RWPE2 (cell line): ENCODE data around the gene CAPN8.

ENCODE experiments used
- ATAC-seq: fragments of 200-7000 bp; cut with Tn5 transposase; 3 replicates; pipeline ENCODE4 v1.9.1; 2021; ENCODE audit warnings: low read depth
- DNase-seq: peaks from one replicate; pipeline ENCODE4 v3.0.0-alpha.2; 2020; ENCODE audit warnings: low spot score
- H3K27ac ChIP-seq: fragments of 450-650 bp; 2 replicates; pipeline ENCODE4 v1.5.1; 2017; ENCODE audit warnings: mild to moderate bottlenecking; ENCODE audit not compliant: poor library complexity, severe bottlenecking
- H3K27me3 ChIP-seq: fragments of 250-450 bp; sonication (Bioruptor Pico); 2 replicates; pipeline ENCODE4 v1.5.1; 2021; ENCODE audit warnings: mild to moderate bottlenecking, moderate library complexity; ENCODE audit not compliant: insufficient read depth, poor library complexity, severe bottlenecking
- H3K36me3 ChIP-seq: fragments of 250-450 bp; sonication (Bioruptor Pico); 2 replicates; pipeline ENCODE4 v1.5.1; 2020; ENCODE audit warnings: low read depth, mild to moderate bottlenecking, moderate library complexity
- H3K4me1 ChIP-seq: fragments of 250-450 bp; sonication (Bioruptor Pico); 2 replicates; pipeline ENCODE4 v1.5.1; 2021; ENCODE audit warnings: mild to moderate bottlenecking, moderate library complexity; ENCODE audit not compliant: insufficient read depth, poor library complexity, severe bottlenecking
- H3K4me3 ChIP-seq: fragments of 250-450 bp; sonication (Bioruptor Pico); 2 replicates; pipeline ENCODE4 v1.5.1; 2021; ENCODE audit warnings: mild to moderate bottlenecking, moderate library complexity; ENCODE audit not compliant: severe bottlenecking
- H3K9me3 ChIP-seq: fragments of 250-450 bp; sonication (Bioruptor Pico); 2 replicates; pipeline ENCODE4 v1.5.1; 2021; ENCODE audit warnings: mild to moderate bottlenecking, moderate library complexity; ENCODE audit not compliant: severe bottlenecking
- TF ChIP-seq, protein P1 (sequence below): fragments of 450-650 bp; IDR thresholded peaks from one replicate; pipeline ENCODE4 v1.5.1; 2017; ENCODE audit warnings: mild to moderate bottlenecking, moderate library complexity; ENCODE audit not compliant: poor library complexity, severe bottlenecking

The CAPN8 gene

GRCh38 chr1:223702735-223703667 is 37.5 kb upstream of the CAPN8 start:
- no peaks in the 10 kb centered on the region for H3K36me3 ChIP-seq
- H3K4me1 ChIP-seq: peaks cover 48% of the 10 kb centered on the region
- no peaks in the 10 kb centered on the region for H3K27me3 ChIP-seq
- TF ChIP-seq, protein P1, sequence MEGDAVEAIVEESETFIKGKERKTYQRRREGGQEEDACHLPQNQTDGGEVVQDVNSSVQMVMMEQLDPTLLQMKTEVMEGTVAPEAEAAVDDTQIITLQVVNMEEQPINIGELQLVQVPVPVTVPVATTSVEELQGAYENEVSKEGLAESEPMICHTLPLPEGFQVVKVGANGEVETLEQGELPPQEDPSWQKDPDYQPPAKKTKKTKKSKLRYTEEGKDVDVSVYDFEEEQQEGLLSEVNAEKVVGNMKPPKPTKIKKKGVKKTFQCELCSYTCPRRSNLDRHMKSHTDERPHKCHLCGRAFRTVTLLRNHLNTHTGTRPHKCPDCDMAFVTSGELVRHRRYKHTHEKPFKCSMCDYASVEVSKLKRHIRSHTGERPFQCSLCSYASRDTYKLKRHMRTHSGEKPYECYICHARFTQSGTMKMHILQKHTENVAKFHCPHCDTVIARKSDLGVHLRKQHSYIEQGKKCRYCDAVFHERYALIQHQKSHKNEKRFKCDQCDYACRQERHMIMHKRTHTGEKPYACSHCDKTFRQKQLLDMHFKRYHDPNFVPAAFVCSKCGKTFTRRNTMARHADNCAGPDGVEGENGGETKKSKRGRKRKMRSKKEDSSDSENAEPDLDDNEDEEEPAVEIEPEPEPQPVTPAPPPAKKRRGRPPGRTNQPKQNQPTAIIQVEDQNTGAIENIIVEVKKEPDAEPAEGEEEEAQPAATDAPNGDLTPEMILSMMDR: no peak
- no peak overlapping the region for H3K4me3 ChIP-seq
- H3K27ac ChIP-seq: peak overlapping the region; percentile 96
- no peak for DNase-seq
- H3K9me3 ChIP-seq: no peaks in the 10 kb centered on the region
- ATAC-seq: no peak

DNA sequence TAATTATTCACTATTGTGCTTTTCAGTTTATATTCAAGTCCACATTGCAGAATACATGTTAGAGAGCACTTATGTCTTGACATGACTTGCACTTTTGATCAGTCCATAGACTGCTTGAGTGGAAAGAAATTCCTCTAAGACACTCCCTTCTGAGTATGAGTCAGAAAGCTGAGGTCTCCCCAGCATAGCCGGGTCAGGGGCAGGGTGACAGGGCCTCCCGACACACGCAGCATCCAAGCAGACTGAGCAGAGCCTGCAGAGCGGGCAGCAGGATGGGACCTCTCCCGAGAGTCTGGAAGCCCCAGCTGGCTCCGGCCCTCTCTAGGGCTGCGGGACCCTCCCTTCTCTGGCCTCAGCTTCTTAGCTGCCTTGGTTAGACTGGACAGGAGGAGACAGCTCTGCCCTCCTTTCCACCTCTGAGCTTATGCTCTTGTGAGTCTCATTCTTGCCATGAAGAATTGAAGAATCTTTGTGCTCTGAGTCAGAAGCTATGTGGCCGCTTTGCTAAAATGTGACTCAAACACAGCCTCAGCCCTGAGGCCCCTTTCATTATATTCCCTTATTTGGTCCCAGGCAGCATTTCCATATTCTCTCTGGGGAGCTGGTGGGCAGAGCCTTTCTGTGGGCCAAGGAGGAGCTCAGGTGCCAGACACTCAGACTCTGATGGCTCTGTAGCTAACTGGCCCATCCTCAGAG is 35.6 kb upstream of the CAPN8 start:
- DNase-seq (peak; percentile 73), ATAC-seq (peak; percentile 86)
- no peak overlapping the region for H3K4me3 ChIP-seq

DNA sequence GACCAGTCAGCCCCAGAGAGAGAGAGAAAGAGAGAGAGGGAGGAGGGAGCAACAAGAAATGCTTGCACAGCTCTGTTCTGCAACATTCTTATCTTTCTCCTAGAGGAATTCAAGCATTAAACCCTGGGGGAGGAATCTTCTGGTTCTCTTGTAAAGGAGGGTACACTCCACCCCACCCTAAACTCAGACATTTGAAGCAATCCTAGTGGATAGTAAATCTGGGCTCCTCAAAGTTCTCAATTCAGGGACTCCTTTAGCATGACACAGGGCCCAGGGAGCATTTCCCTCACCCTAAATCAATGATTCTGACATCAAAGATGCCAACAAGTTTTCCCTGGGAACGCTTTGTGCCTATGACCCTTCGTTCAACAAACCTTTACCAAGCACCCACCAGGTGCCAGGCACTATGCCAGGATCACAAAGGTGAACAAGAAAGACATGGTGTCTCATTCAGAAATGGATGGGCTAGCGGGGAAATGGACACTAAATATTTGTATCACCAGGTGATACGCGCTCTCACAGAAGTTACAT is 35.0 kb upstream of the CAPN8 start:
- TF ChIP-seq, protein P1: no peak
- Histone ChIP-seq H3K27me3 (no peaks in the 10 kb centered on the region), H3K4me3 (no peak overlapping the region), H3K36me3 (no peaks in the 10 kb centered on the region), H3K4me1 (peaks cover 31% of the 10 kb centered on the region), H3K27ac (peak overlapping the region; percentile 96), H3K9me3 (no peaks in the 10 kb centered on the region)
- no peak for DNase-seq
- ATAC-seq: no peak

More for the DNA sequence above, 35.6 kb upstream of the CAPN8 start:
- Histone ChIP-seq H3K4me1 (peaks cover 38% of the 10 kb centered on the region), H3K9me3 (no peaks in the 10 kb centered on the region), H3K36me3 (no peaks in the 10 kb centered on the region), H3K27me3 (no peaks in the 10 kb centered on the region), H3K27ac (peak overlapping the region; percentile 96)
- TF ChIP-seq, protein P1: no peak

GRCh38 chr1:223695941-223696340 is 30.4 kb upstream of the CAPN8 start:
- no peak overlapping the region for H3K4me3 ChIP-seq
- peaks cover 12% of the 10 kb centered on the region for H3K4me1 ChIP-seq
- ATAC-seq: no peak
- TF ChIP-seq, protein P1: no peak
- no peak for DNase-seq
- H3K27ac ChIP-seq: no peak overlapping the region
- H3K36me3 ChIP-seq: no peaks in the 10 kb centered on the region
- no peaks in the 10 kb centered on the region for H3K27me3 ChIP-seq
- no peaks in the 10 kb centered on the region for H3K9me3 ChIP-seq
